ENCODE data around the gene RBM10. TPM values are rescaled to one million over a fixed set of nuclear protein-coding genes. Genes with fewer than 3 reads are reported as not detected.
A peak's percentile ranks its signal among the peaks of the same experiment; 100 is the strongest.

The RBM10 gene
- total RNA-seq, 2 donors from 2014 or later, result 48.3 to 50.6 TPM

- H3K4me3 ChIP-seq (ENCODE audit: low read length), result no peak overlapping the region
- no peak overlapping the region for H3K9ac ChIP-seq (ENCODE audit: extremely low read depth, low read length, poor library complexity, severe bottlenecking)
- Mint-ChIP-seq H3K36me3 (ENCODE audit: low read depth) (peaks cover 95% of the 10 kb centered on the region), H3K27me3 (ENCODE audit: insufficient read depth) (no peaks in the 10 kb centered on the region), H3K4me1 (no peaks in the 10 kb centered on the region), H3K27ac (peak overlapping the region; percentile 13), H3K9me3 (no peaks in the 10 kb centered on the region), H3K4me3 (no peak overlapping the region)
- H3K36me3 ChIP-seq (ENCODE audit: control insufficient read depth, insufficient read depth, low read length), result peaks cover 84% of the 10 kb centered on the region
- H3K9me3 ChIP-seq (ENCODE audit: control insufficient read depth, low read length), result no peaks in the 10 kb centered on the region
- no peaks in the 10 kb centered on the region for H3K27me3 ChIP-seq (ENCODE audit: control insufficient read depth, insufficient read depth, low read length, poor library complexity, severe bottlenecking)
- no peak for DNase-seq
- WGBS, 2 experiments (ENCODE audit: insufficient coverage in 1 of 2, insufficient read length in 1 of 2), result 93 to 100% methylated on average over 4 to 16 of the region's 16 CpGs
- TF ChIP-seq CTCF (conservative IDR thresholded peaks at IDR 0.05), result no peak
- H3K27ac ChIP-seq (ENCODE audit: low read depth, low read length), result no peak overlapping the region
- H3K4me1 ChIP-seq (ENCODE audit: control insufficient read depth, insufficient read depth, low read length), result no peaks in the 10 kb centered on the region
These were observed 64.7 kb downstream of the RBM10 start for GRCh38 chrX:47209508-47210238.

- Mint-ChIP-seq H3K36me3 (ENCODE audit: low read depth) (peaks cover 94% of the 10 kb centered on the region), H3K9me3 (no peaks in the 10 kb centered on the region), H3K27ac (no peak overlapping the region), H3K4me1 (peaks cover 1% of the 10 kb centered on the region), H3K27me3 (ENCODE audit: insufficient read depth) (no peaks in the 10 kb centered on the region), H3K4me3 (no peak overlapping the region)
- Histone ChIP-seq H3K9ac (ENCODE audit: extremely low read depth, low read length, poor library complexity, severe bottlenecking) (no peak overlapping the region), H3K36me3 (ENCODE audit: control insufficient read depth, insufficient read depth, low read length) (peaks cover 84% of the 10 kb centered on the region), H3K27me3 (ENCODE audit: control insufficient read depth, insufficient read depth, low read length, poor library complexity, severe bottlenecking) (no peaks in the 10 kb centered on the region), H3K9me3 (ENCODE audit: control insufficient read depth, low read length) (no peaks in the 10 kb centered on the region), H3K27ac (ENCODE audit: low read depth, low read length) (no peak overlapping the region), H3K4me3 (ENCODE audit: low read length) (no peak overlapping the region), H3K4me1 (ENCODE audit: control insufficient read depth, insufficient read depth, low read length) (no peaks in the 10 kb centered on the region)
- DNase-seq, result no peak
- TF ChIP-seq CTCF (conservative IDR thresholded peaks at IDR 0.05), result no peak
- 90 to 99% methylated on average over 2 to 12 of the region's 15 CpGs for WGBS, 2 experiments (ENCODE audit: insufficient coverage in 1 of 2, insufficient read length in 1 of 2)
These were observed 65.8 kb downstream of the RBM10 start for GRCh38 chrX:47210661-47211425.

GRCh38 chrX:47212381-47213293, 67.6 kb downstream of the RBM10 start:
- TF ChIP-seq CTCF (conservative IDR thresholded peaks at IDR 0.05), result no peak
- peaks cover 18% of the 10 kb centered on the region for H3K4me1 Mint-ChIP-seq
- 83 to 94% methylated on average over 1 to 11 of the region's 12 CpGs for WGBS, 2 experiments (ENCODE audit: insufficient coverage in 1 of 2, insufficient read length in 1 of 2)
- no peaks in the 10 kb centered on the region for H3K9me3 Mint-ChIP-seq
- DNase-seq, result no peak
- H3K9me3 ChIP-seq (ENCODE audit: control insufficient read depth, low read length), result no peaks in the 10 kb centered on the region
- no peak overlapping the region for H3K4me3 ChIP-seq (ENCODE audit: low read length)
- H3K4me1 ChIP-seq (ENCODE audit: control insufficient read depth, insufficient read depth, low read length), result no peaks in the 10 kb centered on the region
- no peak overlapping the region for H3K9ac ChIP-seq (ENCODE audit: extremely low read depth, low read length, poor library complexity, severe bottlenecking)
- H3K27me3 Mint-ChIP-seq (ENCODE audit: insufficient read depth), result no peaks in the 10 kb centered on the region
- no peaks in the 10 kb centered on the region for H3K27me3 ChIP-seq (ENCODE audit: control insufficient read depth, insufficient read depth, low read length, poor library complexity, severe bottlenecking)
- no peak overlapping the region for H3K27ac ChIP-seq (ENCODE audit: low read depth, low read length)
- H3K4me3 Mint-ChIP-seq, result no peak overlapping the region
- H3K27ac Mint-ChIP-seq, result no peak overlapping the region
- H3K36me3 Mint-ChIP-seq (ENCODE audit: low read depth), result peaks cover 85% of the 10 kb centered on the region
- H3K36me3 ChIP-seq (ENCODE audit: control insufficient read depth, insufficient read depth, low read length), result peaks cover 69% of the 10 kb centered on the region
